ES-I3 (cell line): ENCODE measurements around the gene ARHGEF18.

ENCODE experiments used
- H3K36me3 ChIP-seq: 2 replicates; pipeline ENCODE4 v1.6.1; 2013; ENCODE audit warnings: mild to moderate bottlenecking, low read length, control low read depth, moderate library complexity; ENCODE audit not compliant: insufficient read depth
- H3K4me1 ChIP-seq: 2 replicates; pipeline ENCODE4 v1.6.1; 2013; ENCODE audit warnings: mild to moderate bottlenecking, control low read depth, low read length; ENCODE audit not compliant: insufficient read depth
- H3K9ac ChIP-seq: 2 replicates; pipeline ENCODE4 v1.6.1; 2013; ENCODE audit warnings: low read depth, mild to moderate bottlenecking, low read length, moderate library complexity
- H3K9me3 ChIP-seq: 2 replicates; pipeline ENCODE4 v1.6.1; 2013; ENCODE audit warnings: mild to moderate bottlenecking, low read length, moderate library complexity; ENCODE audit not compliant: control insufficient read depth, insufficient read depth

Gene ARHGEF18

DNA sequence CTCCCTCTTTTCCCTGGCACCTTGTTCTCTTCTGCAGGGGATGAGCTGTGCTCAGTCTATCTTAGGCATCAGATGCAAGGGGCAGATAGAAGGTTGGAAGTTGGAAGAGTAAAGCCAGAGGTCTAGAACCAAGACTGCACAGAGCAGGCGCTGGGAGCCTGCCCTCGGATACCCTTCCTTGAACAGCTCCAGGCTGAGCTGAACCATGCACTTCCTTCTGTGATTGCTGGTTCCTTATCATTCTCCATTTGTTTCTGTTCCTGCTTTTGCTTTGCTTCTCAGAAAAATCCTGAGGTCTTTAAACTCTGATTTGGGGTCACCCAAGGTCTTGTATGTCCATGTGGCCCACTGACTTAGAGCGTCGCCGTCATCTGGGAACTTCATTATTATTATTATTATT lies 36.3 kb downstream of the ARHGEF18 start:
- Histone ChIP-seq H3K9me3 (no peaks in the 10 kb centered on the region), H3K36me3 (no peaks in the 10 kb centered on the region), H3K9ac (no peak overlapping the region)

DNA sequence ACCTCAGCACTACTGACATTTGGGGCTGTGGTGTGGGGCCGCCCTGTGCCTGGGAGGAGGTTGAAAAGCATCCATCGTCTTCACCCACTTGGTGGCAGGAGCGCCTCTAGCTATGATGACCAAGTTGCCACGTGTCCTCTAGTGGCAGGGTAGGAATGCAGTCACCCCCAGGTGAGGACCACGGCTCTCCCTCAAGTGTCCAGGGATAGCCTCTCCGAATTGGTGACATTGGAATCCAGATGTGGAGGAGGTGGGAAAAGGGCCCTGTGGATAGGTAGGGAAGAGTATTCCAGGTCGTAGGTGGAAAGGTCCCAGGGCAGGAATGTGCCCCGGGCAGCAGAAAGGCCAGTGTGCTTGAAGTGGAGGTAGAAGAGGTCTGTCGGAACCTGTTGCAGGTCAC lies 37.6 kb downstream of the ARHGEF18 start:
- Histone ChIP-seq H3K9ac (no peak overlapping the region), H3K9me3 (no peaks in the 10 kb centered on the region), H3K4me1 (peaks cover 11% of the 10 kb centered on the region), H3K36me3 (no peaks in the 10 kb centered on the region)

More for the DNA sequence above, 36.3 kb downstream of the ARHGEF18 start:
- peaks cover 7% of the 10 kb centered on the region; the same call in 1 of the 2 replicates for H3K4me1 ChIP-seq

DNA sequence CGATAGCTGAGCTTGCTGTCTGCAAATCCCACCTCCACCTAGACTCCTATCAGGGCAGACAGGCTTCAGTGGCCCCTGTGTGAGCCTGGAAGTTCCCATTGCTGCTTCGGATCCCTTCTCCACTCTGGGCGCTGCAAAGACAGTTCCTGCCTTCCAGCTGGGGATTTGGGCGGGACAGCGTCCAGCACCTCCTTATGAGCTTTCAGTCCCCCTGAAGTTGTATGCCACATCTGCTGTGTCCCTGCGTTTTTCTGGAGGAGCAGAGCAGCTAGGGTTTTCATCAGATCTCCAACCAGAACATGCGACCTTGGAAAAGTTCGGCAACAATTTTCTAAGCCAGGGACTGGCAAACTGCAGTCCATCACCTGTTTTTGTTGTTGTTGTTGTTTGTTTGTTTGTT lies 38.0 kb downstream of the ARHGEF18 start:
- Histone ChIP-seq H3K9ac (no peak overlapping the region), H3K4me1 (peaks cover 16% of the 10 kb centered on the region), H3K9me3 (no peaks in the 10 kb centered on the region), H3K36me3 (no peaks in the 10 kb centered on the region)

DNA sequence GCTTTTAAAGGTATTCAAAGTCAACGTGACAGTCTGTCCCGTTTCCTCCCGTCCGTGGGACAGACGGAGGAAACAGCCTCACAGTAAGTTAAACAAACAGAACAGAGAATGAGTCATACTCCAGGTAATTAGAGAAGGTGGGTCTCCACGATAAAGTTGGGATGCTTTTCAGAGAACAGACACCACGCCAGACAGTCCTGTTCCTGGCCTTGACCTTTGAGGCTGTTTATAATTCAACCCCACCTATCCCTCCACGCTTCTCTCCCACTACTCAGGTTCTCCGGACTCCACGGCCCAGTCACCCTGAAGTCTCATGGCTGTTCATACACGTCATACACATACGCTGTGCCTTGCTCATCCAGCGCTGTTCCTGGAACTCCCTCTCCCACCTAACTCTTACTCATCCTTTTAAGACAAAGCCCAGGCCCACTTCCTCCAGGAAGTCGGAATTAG lies 42.5 kb downstream of the ARHGEF18 start:
- Histone ChIP-seq H3K4me1 (peaks cover 16% of the 10 kb centered on the region), H3K36me3 (no peaks in the 10 kb centered on the region), H3K9ac (no peak overlapping the region; the same call in 1 of the 2 replicates), H3K9me3 (no peaks in the 10 kb centered on the region)

DNA sequence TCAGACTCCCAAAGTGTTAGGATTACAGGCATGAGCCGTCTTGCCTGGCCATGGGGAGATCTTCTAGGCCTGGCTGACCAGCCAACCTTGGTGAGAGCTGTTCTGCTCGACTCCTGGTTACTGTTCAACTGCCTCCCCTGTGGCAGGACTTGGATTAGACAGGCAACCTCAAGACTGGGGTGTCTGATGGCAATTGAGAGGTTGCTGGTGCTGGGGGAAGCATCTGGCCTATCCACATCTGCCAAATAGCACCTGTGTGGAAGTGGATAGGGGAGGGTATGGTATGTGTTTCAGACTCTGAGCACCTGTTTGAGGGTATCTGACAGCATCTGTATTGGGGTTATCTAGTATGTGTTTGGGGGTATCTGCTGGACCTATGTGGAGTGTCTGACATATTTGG lies 44.7 kb downstream of the ARHGEF18 start:
- Histone ChIP-seq H3K36me3 (no peaks in the 10 kb centered on the region), H3K4me1 (peaks cover 12% of the 10 kb centered on the region), H3K9me3 (no peaks in the 10 kb centered on the region), H3K9ac (no peak overlapping the region)

DNA sequence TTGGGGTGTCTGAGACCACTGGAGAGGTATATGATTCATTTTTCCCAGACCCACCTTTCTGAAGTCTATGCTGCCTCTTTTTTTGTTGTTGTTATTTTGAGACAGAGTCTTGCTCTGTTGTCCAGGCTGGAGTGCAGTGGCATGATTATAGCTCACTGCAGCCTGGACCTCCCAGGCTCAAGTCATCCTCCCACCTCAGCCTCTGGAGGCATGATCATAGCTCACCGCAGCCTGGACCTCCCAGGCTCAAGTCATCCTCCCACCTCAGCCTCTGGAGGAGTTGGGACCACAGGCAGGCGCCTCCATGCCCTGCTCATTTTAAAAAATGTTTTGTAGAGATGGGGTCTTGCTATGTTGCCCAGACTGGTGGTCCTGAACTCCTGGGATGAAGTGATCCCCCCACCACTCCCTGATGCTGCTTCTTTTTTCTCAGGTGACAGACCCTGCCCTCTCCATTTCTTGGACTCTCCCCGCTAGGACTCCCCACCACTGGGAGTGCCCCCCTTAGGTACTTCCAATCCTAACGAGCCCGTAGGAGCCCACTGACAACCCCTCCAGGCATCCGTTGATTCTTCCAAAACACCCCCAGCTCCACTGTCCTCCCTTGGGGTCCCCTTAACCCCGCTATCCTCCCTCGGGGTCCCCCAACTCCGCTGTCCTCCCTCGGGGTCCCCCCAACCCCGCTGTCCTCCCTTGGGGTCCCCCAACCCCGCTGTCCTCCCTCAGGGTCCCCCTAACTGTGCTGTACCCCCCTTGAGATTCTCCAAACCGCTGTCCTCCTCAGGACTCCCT lies 45.4 kb downstream of the ARHGEF18 start:
- Histone ChIP-seq H3K4me1 (peaks cover 18% of the 10 kb centered on the region), H3K9me3 (no peaks in the 10 kb centered on the region), H3K36me3 (no peaks in the 10 kb centered on the region), H3K9ac (peak overlapping the region; percentile 83)

DNA sequence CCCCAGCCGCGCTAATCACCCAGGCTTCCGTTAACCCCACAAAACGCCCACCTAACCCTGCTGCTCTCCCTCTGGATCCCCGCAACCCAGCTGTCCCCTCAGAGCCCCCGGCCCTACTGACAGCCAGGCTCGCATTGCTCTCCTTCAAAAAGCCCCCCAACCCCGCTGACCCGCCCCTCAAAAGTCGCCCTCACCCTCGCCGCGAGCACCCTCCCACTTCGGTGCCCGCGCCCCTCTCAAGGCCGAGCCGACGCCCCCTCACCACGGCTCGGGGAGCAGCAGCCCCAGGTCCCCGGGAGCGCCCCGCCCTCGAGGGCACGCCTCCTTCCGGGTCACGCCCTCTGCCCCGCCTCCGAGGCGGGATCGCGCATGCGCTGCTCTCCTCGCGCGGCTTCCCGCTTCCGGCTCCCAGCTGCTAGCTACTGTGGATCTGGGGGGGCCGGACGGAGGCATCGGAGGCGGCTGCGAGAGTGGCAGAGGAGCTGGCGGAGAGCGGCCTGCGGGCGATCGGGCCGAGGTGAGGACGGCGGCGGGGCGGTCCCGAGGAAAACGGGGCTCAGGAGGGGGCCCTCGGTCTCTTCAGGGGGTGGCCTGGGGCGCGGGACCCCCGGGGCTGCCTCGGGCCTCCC lies 46.1 kb downstream of the ARHGEF18 start:
- Histone ChIP-seq H3K36me3 (no peaks in the 10 kb centered on the region), H3K9ac (peak overlapping the region; percentile 83), H3K9me3 (no peaks in the 10 kb centered on the region), H3K4me1 (peaks cover 18% of the 10 kb centered on the region)

DNA sequence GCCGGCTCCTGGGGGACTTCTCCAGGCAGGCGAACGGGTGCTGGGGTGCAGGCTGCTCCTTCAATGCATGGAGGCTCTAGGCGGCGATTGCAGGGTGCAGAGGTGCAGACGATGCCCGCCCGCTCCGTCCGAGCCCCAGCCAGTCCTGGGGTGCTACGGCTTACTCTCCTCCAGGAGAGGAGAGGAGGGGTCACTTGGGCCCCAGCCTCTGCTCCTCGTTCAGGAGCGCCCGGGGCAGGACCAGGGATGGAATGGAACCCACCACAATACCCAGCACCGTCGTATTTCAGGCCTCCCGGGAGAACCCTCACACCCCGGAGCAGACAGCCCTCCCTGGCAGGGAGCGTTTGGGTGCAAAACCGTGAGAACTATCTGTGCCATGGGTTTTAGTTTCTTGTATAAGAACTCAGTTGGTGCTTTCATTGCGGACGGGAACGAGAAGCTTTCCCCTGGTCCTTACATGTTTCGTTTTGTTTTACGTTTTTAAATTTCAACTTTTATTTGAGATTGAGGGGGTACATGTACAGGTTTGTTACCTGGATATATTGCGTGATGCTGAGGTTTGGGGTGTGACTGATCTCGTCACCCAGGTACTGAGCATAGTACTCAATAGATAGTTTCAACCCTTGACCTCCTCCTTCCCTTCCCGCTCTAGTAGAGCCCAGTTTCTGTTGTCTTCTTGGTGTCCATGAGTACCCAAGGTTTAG lies 46.8 kb downstream of the ARHGEF18 start:
- H3K4me1 ChIP-seq = peaks cover 18% of the 10 kb centered on the region

DNA sequence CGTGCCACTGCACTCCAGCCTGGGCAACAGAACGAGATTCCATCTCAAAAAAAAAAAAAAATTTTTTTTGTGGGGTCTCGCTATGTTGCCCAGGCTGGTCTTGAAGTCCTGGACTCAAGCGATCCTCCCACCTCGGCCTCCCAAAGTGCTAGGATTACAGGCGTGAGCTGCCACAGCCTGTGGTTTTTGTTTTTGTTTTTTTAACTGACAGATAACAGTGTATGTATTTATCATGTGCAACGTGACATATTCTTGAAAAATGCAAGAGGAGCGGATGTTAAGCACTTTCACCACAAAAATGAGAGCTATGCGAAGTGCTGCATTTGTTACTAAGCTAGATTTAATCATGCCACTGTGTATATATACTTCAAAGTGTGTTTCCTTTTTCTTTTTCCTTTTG lies 49.0 kb downstream of the ARHGEF18 start:
- no peaks in the 10 kb centered on the region for H3K9me3 ChIP-seq
- peaks cover 8% of the 10 kb centered on the region for H3K4me1 ChIP-seq
- no peaks in the 10 kb centered on the region for H3K36me3 ChIP-seq
- no peak overlapping the region for H3K9ac ChIP-seq

More for the DNA sequence above, 46.8 kb downstream of the ARHGEF18 start:
- Histone ChIP-seq H3K9ac (peak overlapping the region; percentile 83), H3K9me3 (no peaks in the 10 kb centered on the region), H3K36me3 (no peaks in the 10 kb centered on the region)
